IMR-90 (cell line): ENCODE data around the gene SAMD9.

Source experiments
- CHD1 ChIP-seq: IDR thresholded peaks from 2 replicates; pipeline ENCODE4 v1.6.1; 2012; ENCODE audit warnings: low read depth, low read length, improper control_type of control experiment
- ELK1 ChIP-seq: fragments of 150-350 bp; IDR thresholded peaks from 2 replicates; pipeline ENCODE4 v1.6.1; 2016; ENCODE audit warnings: low read depth, mild to moderate bottlenecking, low read length, moderate library complexity, borderline replicate concordance
- FOS ChIP-seq: fragments of 150-350 bp; IDR thresholded peaks from 2 replicates; pipeline ENCODE4 v1.6.1; 2016; ENCODE audit warnings: low read depth, low read length
- MAZ ChIP-seq: IDR thresholded peaks from 2 replicates; pipeline ENCODE4 v1.6.1; 2012; ENCODE audit warnings: low read depth, mild to moderate bottlenecking, low read length, improper control_type of control experiment, moderate library complexity, borderline replicate concordance
- MXI1 ChIP-seq: IDR thresholded peaks from 2 replicates; pipeline ENCODE4 v1.6.1; 2012; ENCODE audit warnings: low read depth, mild to moderate bottlenecking, low read length, moderate library complexity, borderline replicate concordance
- NFE2L2 ChIP-seq: fragments of 150-350 bp; IDR thresholded peaks from 2 replicates; pipeline ENCODE4 v1.6.1; 2016; ENCODE audit warnings: low read depth, mild to moderate bottlenecking, low read length
- POLR2A ChIP-seq: IDR thresholded peaks from 2 replicates; pipeline ENCODE4 v1.6.1; 2012; ENCODE audit warnings: mild to moderate bottlenecking, low read depth, low read length
- RAD21 ChIP-seq: IDR thresholded peaks from 2 replicates; pipeline ENCODE4 v1.6.1; 2012; ENCODE audit warnings: low read length, improper control_type of control experiment
- RCOR1 ChIP-seq: IDR thresholded peaks from 2 replicates; pipeline ENCODE4 v1.6.1; 2012; ENCODE audit warnings: mild to moderate bottlenecking, low read length, improper control_type of control experiment; ENCODE audit not compliant: insufficient replicate concordance
- SMC3 ChIP-seq: fragments of 150-350 bp; IDR thresholded peaks from 2 replicates; pipeline ENCODE4 v1.6.1; 2016; ENCODE audit warnings: low read depth, mild to moderate bottlenecking, antibody characterized with exemption, low read length, moderate library complexity
- TF ChIP-seq, protein P1 (sequence below): conservative IDR thresholded peaks from 2 replicates; pipeline ENCODE4 v1.5.1; 2012; ENCODE audit warnings: mild to moderate bottlenecking, low read depth, low read length, improper control_type of control experiment

GRCh38 chr7:93117852-93118530, at the start of gene SAMD9:
- no peak for TF ChIP-seq MXI1
- TF ChIP-seq POLR2A: no peak
- TF ChIP-seq FOS: no peak
- TF ChIP-seq, protein P1, sequence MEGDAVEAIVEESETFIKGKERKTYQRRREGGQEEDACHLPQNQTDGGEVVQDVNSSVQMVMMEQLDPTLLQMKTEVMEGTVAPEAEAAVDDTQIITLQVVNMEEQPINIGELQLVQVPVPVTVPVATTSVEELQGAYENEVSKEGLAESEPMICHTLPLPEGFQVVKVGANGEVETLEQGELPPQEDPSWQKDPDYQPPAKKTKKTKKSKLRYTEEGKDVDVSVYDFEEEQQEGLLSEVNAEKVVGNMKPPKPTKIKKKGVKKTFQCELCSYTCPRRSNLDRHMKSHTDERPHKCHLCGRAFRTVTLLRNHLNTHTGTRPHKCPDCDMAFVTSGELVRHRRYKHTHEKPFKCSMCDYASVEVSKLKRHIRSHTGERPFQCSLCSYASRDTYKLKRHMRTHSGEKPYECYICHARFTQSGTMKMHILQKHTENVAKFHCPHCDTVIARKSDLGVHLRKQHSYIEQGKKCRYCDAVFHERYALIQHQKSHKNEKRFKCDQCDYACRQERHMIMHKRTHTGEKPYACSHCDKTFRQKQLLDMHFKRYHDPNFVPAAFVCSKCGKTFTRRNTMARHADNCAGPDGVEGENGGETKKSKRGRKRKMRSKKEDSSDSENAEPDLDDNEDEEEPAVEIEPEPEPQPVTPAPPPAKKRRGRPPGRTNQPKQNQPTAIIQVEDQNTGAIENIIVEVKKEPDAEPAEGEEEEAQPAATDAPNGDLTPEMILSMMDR: no peak
- no peak for TF ChIP-seq MAZ
- no peak for TF ChIP-seq SMC3
- no peak for TF ChIP-seq RAD21
- TF ChIP-seq CHD1: no peak
- no peak for TF ChIP-seq RCOR1
- TF ChIP-seq NFE2L2: no peak
- TF ChIP-seq ELK1: no peak
